GM13976 (cell line): ENCODE measurements around the gene SF3A2.
A peak's percentile ranks its signal among the peaks of the same experiment; 100 is the strongest.

Source experiments
- DNase-seq: peaks from one replicate; pipeline ENCODE4 v3.0.0; 2012; ENCODE audit warnings: low spot score
- in situ Hi-C: fragments of 300-500 bp; cut with MboI; formaldehyde crosslinking; loops from one replicate; pipeline ENCODE4 v1.12.0; 2022; ENCODE audit warnings: low sequenced_read_pairs, mixed read lengths, inconsistent platforms; ENCODE audit not compliant: unreplicated experiment
- TF ChIP-seq, protein P1 (sequence below): IDR thresholded peaks from 2 replicates; pipeline ENCODE4 v1.5.1; 2012; ENCODE audit warnings: borderline replicate concordance, mild to moderate bottlenecking; ENCODE audit not compliant: insufficient read depth; ENCODE audit errors: extremely low read depth, missing control alignments, control extremely low read depth

The SF3A2 gene

DNA sequence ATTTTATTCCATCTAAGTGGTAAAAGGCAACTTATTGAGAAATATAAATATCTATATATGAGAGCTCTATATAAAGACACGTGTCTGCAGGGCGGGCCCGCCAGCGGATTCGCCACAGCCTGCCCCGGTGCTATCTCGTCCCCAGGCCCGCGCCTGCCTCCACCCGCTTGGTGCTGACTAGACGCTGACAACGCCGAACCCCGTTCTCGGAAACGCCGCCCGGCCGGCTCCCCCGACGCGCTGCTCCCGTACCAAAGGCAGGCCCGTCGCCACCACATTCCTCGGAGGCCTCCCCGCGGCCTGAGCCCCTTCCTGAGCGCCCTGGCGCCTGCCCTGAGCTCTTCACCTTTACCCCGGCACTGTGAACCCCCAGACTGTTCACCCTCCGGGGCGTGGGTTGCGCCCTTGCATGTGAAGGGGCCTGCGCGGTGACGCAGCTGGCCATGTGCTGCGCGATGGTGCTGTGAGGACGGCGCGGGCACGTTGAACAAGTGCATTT, 6.5 kb upstream of the SF3A2 start:
- in situ Hi-C loops = no loop called here
- DNase-seq = no peak
- TF ChIP-seq, protein P1, sequence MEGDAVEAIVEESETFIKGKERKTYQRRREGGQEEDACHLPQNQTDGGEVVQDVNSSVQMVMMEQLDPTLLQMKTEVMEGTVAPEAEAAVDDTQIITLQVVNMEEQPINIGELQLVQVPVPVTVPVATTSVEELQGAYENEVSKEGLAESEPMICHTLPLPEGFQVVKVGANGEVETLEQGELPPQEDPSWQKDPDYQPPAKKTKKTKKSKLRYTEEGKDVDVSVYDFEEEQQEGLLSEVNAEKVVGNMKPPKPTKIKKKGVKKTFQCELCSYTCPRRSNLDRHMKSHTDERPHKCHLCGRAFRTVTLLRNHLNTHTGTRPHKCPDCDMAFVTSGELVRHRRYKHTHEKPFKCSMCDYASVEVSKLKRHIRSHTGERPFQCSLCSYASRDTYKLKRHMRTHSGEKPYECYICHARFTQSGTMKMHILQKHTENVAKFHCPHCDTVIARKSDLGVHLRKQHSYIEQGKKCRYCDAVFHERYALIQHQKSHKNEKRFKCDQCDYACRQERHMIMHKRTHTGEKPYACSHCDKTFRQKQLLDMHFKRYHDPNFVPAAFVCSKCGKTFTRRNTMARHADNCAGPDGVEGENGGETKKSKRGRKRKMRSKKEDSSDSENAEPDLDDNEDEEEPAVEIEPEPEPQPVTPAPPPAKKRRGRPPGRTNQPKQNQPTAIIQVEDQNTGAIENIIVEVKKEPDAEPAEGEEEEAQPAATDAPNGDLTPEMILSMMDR = no peak

DNA sequence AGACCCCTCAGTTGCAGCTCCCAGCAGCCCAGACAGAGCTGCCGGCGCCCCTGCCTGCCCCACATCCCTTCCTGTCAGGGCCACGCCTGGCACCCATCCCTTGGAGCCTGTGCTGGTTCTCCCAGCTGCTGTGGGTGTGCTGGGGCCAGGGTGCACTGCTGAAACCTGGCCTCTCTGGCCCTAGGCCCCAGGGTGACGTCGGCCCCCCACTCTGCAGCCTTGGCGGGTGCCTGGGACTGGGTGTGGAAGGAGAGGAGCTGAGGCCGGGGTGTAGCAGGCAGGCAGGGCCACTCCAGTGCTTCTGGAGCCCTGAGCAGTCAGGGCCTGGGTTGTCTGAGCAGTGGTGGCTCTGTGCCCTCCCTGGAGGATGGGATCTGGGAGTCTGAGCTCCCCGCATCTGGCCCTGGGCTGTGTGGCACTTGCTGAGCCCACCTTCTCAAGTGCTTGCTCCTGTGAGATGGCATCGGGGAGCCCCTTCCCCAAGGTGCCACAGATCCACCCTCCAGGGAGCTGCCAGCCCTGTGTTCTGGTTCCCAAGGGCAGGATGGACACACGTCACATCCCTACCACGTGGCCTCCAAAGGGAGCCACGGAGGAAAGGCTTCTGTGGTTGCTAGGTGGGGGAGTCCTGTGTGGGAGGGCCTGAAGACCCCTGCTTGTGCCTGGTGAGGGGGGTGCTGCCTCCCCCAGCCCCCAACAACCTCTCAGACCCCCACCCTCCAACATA, 5.7 kb upstream of the SF3A2 start:
- TF ChIP-seq, protein P1 = no peak
- in situ Hi-C loops = no loop called here
- DNase-seq = no peak

DNA sequence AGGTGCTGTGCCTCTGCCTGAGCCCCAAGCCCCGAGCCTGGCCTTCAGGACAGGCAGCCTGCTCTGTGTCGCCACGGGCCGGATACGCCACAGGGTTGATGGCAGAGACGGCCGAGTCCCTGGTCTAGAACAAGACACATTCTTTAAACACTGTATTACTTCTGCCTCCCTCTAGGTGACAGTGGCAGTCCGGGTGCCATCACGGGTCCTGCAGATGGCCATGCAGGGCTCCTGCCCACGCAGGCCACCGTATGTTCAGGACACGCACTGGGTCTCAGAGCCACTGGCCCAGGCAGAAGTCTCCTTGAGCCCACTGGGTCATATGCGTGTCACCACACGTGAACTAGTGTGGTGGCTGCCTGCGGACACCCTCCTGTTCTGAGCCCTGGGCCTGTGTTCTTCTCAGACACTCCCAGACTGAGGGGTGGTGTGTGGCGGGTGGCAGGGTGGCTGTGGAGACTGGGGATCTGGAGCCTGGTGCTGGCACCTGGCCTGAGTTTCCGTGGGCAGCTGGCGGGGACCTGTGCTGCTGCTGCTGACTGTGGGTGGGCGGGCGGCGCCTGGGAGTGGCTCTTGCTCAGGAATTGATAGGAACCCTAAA, 4.9 kb upstream of the SF3A2 start:
- TF ChIP-seq, protein P1 = peak; percentile 4
- no peak for DNase-seq
- in situ Hi-C loops = no loop called here

DNA sequence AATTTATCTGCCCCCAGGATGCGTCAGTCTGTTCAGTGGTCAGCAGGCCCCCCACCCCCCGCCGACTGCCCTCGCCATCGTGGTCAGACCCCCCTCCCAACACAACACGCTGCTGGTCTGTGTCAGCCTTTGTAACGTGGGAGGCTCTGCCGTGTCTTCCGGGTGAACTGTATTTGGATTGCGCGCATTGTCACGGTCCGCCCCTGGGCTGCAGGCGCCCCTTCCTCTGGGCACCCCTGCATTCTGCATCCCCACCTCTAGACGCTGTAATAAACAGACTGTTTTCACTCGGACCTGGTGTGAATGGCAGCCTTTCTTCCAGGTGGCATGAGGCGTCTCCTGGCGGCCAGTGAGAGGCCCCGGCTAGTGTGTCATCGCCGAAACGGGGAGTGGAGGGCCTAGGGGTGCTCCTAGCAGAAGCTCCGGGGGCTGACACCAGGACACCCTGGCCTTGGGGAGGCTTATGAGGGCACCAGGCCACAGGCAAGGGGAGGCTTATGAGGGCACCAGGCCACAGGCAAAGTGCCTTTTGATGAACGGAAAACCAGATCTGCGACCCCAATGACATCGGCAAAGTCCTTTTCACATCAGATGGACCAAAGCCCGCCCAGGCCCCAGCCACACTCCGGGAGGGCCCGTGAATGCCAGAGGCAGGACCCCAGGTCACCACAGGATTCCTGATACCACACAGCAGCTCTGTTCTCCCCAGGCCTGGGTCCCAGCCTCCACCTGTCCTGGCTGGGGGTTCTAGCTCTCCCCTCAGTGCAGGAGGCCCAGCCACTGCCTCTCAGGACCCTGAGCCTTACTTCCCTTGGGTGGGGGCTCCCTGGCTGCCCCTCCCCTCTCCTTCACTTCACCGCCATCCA, 4.1 kb upstream of the SF3A2 start:
- TF ChIP-seq, protein P1 = no peak
- DNase-seq = no peak
- in situ Hi-C loops = no loop called here

DNA sequence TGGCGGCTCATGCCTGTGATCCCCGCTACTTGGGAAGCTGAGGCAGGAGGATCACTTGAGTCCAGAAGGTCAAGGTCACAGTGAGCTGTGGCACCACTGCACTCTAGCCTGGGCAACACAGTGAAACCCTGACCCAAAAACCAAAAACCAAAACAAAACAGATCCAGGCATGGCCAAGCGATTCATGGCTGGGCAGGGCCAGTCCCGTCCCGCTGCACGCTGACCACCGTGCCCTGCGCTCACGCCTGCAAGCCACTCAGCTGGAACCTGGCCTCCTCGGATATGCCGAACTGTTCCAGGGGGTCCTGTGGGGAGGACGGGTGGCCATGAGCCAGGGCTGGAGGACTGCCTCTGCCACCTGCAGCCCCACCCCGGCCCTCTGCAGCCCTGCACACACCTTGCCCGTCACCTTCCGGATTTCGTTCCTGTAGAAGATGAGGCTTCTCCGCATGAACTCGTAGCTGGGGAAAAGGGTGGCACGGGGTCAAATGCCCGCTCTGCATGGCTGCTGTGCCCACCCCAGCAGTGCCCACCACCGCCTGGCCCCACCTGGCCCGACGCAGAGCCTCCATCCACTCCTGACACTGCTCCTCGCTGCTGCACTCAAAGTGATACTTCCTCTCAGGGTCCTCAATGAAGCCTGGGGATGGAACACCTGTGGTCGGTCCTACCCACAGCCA, 2.9 kb upstream of the SF3A2 start:
- TF ChIP-seq, protein P1 = no peak
- in situ Hi-C loops = no loop called here
- no peak for DNase-seq

DNA sequence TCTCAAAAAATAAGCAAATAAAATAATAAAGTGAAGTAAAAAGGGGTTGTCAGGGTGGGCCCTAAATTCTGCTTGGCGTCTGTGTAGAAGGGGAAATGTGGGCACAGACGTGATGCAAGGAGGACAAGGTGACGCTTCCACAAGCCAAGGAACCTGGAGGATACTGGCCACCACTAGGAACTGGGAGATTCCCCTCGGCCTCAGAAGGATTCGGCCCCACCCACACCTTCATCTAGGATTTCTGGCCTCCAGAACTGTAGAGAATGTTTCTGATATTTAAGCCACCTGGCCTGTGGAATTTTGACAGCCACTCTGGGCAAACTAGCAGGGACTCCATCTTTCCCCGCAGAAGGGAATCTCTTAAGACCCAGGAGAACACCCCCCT, 1.6 kb upstream of the SF3A2 start:
- in situ Hi-C loops = no loop called here
- TF ChIP-seq, protein P1 = no peak

More for the DNA sequence above, 1.6 kb upstream of the SF3A2 start:
- DNase-seq = no peak
